SIG-M5 treated with dmso at 0.1 percent for 504 hours (cell line): ENCODE data around the gene HSD17B11.
"Not testable (repeated sequence)": the region's sequence is repeated elsewhere in the genome, so short reads cannot be mapped to it uniquely, and the experiment has no call there.

ENCODE experiments used
- DNase-seq: peaks from one replicate; lab custom pipeline; 2025; ENCODE audit not compliant: unreplicated experiment; lab: John Stamatoyannopoulos, UW

Gene HSD17B11

GRCh38 chr4:87360338-87360935, 30.6 kb downstream of the HSD17B11 start:
- DNase-seq: no peak

- DNase-seq: no peak
Measured at GRCh38 chr4:87359258-87359657, 31.7 kb downstream of the HSD17B11 start.

DNA sequence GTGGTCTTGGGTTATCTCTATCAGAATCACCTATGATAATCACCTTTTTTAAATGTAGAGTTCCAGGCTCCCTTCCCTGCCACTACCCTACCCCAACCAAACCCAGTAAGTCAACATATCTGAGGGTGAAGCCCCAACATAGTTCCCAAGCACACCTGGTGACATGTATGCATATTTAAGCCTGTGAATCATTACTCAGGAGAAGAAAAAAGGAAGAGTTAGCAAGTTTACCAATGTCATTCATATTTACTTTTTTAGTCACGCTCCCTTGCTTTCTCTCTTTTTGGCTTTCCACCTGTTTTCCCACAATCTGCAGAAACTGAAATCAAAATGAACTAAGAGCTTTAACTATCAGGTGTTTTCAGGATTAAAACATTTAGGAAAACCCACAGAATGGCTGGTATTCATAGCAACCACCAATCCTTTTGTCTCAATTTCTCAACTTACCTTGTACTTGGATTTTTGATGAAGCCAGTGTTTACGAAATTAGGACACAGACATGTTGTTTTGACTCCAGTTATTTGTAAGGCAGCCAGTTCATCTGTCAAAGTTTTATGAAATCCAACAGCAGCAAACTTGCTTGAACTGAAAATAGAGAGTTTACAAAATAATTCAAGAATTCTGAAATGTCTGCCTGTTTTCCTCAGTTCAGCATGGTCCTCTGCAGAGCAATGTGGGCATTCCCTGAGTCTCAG, 34.0 kb downstream of the HSD17B11 start:
- DNase-seq: no peak

DNA sequence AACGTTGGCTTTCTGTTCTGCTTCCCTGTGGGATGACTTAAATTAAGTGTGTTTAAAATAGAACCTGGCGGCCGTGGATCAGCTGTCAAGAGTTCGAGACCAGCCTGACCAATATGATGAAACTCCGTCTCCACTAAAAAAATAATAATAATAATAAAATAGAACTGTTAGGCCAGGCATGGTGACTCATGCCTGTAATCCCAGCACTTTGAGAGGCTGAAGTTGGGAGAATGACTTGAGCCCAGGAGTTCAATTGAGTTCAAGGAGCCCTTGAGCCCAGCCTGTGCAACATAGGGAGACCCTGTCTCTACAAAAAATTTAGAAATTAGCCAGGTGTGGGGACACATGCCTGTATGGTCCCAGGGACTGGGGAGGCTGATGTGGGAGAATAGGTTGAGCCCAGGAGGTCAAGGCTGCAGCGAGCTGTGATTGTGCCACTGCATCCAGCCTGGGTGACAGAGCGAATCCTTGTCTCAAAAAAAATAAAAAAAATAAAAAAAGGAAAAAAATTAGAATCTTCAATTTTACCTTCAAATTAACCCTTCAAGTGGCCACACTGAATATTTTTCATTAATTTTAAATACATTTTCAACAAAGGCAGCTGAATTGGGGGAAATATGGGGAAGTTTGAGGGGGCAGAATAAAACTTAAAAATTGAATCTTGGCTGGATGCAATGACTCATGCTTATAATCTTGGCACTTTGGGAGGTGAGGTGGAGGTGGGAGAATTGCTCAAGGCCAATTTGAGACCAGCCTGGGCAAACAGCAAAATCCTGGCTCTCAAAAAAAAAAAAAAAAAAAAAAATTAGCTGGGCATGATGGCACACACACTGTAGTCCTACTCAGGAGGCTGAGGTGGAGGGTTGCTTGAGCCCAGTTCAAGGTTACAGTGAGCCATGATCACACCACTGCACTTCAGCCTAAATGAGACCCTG, 36.6 kb downstream of the HSD17B11 start:
- DNase-seq: no peak

- DNase-seq: peak; percentile 20
Measured at GRCh38 chr4:87353592-87353991, 37.4 kb downstream of the HSD17B11 start.

- no peak for DNase-seq
Measured at GRCh38 chr4:87345139-87345538, 45.8 kb downstream of the HSD17B11 start.

- no peak for DNase-seq
Measured at GRCh38 chr4:87342872-87343271, 48.1 kb downstream of the HSD17B11 start.

- not testable (repeated sequence) for DNase-seq
Measured at GRCh38 chr4:87341954-87342635, 48.9 kb downstream of the HSD17B11 start.

GRCh38 chr4:87339440-87339839, 51.5 kb downstream of the HSD17B11 start:
- no peak for DNase-seq

GRCh38 chr4:87337361-87337760, 53.6 kb downstream of the HSD17B11 start:
- no peak for DNase-seq

GRCh38 chr4:87333267-87333666, 57.7 kb downstream of the HSD17B11 start:
- DNase-seq: no peak

- DNase-seq: no peak
Measured at GRCh38 chr4:87330761-87331160, 60.2 kb downstream of the HSD17B11 start.

- no peak for DNase-seq
Measured at GRCh38 chr4:87327136-87327535, 63.9 kb downstream of the HSD17B11 start.

DNA sequence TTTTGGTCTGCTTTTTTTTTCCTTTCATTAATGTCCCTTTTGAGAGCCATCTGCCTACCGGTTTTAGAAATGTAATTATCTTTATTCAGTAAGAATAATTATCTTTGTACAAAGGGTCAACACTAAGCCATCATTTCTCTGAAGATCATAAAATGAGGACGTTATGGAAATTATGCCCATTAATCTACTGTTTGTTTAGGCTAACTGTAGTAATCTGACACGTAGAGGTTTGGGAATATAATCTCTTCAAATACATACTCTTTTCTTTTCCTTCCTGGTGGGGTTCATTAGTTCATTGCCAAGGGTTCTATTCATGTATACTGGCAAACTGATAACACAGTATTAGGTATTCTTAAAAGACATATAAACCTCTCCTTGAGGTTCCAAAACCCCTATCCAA, 64.5 kb downstream of the HSD17B11 start:
- DNase-seq: no peak

DNA sequence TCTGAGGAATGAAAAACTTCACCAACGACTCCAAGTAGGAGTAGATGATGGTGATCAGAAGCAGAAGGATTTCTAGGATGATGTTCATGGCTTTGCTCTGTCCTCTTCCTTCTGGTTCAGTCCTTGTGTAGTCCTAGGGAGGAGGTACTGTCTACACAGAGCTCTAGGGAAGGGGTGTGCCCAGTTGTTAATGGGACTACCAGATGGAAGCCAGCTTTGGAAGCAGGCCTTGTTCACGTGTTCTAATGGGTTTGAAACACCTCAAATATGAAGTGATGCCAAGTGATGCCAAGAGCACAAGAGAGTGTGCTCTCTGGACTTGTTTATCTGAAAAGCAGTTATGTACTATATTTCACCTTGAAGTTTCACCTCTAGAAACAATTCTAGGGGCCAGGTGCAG, 68.2 kb downstream of the HSD17B11 start, which contains the start of gene HSD17B13:
Gene HSD17B13, minus strand, starts transcription at position 129 of the 400 bp plus-strand sequence. Its CDS starts 41 bp downstream, at position 88.
- DNase-seq: no peak

DNA sequence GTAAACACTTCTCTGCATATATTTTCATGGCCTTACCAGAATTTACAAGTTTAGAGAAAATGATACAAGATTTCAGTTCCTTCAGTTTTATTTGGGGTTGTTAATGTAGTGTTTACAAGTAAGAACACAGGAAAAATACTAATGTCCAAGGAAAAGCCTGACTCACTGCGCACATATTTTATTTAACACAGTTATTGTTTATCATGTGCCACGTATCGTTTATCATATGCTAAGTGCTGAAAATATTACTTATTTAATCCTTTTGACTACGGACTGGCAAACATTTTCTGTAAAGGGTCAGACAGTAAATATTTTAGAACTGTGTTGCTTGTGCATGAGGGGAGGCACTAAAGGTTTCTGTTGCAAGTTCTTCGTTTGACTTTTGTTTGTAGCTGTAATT, 69.1 kb downstream of the HSD17B11 start:
- DNase-seq: no peak

DNA sequence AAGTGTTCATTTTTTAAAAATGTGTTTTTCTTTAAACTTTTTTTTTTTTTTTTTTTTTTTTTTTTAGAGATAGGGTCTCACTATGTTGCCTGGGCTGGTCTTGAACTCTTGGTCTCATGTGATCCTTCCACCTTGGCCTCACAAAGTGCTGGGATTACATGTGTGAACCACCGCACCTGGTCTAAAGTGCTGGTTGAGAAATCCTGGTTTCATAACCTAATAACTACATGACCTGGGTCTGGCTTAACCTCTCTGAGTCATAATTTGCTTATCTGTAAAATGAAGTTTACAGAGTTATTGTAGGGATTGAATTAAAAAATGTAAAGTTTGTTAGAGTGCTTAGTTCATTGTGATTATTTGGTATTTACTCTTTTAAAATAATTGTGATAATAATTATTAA, 73.5 kb downstream of the HSD17B11 start:
- no peak for DNase-seq

DNA sequence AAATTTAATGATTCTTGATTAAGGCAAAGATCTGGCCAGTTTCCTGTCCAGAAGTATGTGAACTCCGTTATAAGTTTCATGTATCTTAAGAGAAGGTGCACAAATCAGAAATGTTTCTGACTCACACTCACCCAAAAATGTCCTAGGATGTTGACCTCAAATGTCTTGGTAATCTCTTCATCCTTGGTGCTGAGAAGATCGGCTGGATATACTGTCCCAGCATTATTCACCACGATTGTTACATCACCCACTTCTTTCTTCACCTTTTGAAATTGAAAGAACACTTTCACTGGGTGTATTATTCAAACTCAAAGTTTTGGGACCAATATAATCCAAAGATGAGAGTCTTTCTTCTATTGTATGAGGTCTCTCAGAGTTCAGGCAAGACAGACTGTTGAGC, 74.0 kb downstream of the HSD17B11 start:
- DNase-seq: no peak

- DNase-seq: not testable (repeated sequence)
Measured at GRCh38 chr4:87315000-87315399, 76.0 kb downstream of the HSD17B11 start.

- DNase-seq: no peak
Measured at GRCh38 chr4:87313756-87314155, 77.2 kb downstream of the HSD17B11 start.

DNA sequence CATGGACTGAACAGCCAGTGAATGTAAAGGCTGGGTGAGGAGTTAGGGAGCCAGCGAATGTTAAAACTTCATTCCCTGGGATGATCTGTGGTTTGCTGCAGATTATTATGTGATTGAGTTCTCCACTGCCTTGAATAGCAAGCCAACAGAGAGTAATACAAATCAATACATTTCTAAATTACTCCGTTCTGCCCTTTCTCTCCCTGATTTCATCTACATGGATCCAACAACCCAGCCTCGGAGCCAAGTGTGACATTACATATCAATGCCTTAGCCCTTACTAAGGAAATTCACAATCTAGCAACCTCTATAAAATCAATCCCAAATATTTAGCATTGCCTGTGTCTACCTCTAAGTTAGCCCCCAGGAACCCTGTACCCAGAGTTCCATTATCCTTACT, 79.3 kb downstream of the HSD17B11 start:
- no peak for DNase-seq
